PC-3 (cell line): Measurements from ENCODE around the gene PSTPIP2.

Source experiments
- CTCF ChIP-seq: fragments of 300-600 bp; sonication (generic); conservative IDR thresholded peaks from 2 replicates; pipeline ENCODE4 v1.5.1; 2017; ENCODE audit warnings: antibody characterized with exemption, low read depth, mild to moderate bottlenecking, low read length
- EZH2 ChIP-seq: fragments of 300-600 bp; sonication (generic); IDR thresholded peaks from one replicate; pipeline ENCODE4 v1.6.1; 2017; ENCODE audit warnings: antibody characterized with exemption, mild to moderate bottlenecking, low read length; ENCODE audit not compliant: unreplicated experiment

- no peak for TF ChIP-seq CTCF
- no peak for TF ChIP-seq EZH2
Measured at GRCh38 chr18:45995461-45995860, 76.6 kb downstream of the PSTPIP2 start.
